ENCODE data around the gene PIK3CB. TPM values are rescaled to one million over a fixed set of nuclear protein-coding genes. Genes with fewer than 3 reads are reported as not detected.

Gene PIK3CB
- 23.1 TPM for total RNA-seq

DNA sequence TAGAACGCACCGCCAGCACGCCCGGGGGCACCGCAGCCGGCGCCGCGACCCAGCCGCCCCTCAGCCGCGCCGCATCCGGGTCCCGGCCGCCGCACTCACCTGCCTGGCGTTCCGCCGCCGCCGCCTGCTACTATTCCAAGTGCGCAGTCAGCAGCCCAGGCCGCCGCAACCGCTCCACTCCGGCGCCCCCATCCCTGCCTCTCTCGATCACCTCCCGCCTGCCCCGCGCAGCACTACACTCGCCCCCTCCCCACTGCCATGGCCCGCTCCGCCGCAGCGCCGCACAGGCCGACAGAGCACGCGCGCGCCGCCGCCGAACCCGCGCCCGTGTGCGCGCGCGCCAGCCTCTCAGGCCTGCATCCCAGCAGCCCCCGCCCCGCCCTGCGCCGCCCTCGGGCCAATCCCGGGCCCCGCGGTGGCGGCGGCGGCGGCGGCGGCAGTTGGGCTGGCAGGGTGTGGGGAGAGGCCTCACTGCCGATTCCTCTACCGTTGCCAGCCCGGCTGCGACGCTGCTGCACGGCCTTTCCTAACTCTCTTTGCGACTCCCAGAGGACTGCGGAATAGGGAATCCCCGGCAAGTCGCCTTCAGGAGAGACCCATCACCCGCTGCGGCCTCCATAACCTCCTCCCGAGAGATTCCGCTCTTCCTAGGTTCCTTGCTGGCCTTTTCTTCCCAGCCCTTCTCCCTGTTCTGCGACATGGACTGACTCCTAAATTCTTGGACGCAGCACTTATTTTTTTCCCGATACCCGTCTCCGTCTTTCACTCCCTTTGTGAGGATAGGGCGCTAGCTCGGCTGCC, at the start of gene PIK3CB:
Gene PIK3CB, minus strand, starts transcription at position 333 of the 801 bp plus-strand sequence. CDS start 75,585 bp downstream, outside the sequence.

DNA sequence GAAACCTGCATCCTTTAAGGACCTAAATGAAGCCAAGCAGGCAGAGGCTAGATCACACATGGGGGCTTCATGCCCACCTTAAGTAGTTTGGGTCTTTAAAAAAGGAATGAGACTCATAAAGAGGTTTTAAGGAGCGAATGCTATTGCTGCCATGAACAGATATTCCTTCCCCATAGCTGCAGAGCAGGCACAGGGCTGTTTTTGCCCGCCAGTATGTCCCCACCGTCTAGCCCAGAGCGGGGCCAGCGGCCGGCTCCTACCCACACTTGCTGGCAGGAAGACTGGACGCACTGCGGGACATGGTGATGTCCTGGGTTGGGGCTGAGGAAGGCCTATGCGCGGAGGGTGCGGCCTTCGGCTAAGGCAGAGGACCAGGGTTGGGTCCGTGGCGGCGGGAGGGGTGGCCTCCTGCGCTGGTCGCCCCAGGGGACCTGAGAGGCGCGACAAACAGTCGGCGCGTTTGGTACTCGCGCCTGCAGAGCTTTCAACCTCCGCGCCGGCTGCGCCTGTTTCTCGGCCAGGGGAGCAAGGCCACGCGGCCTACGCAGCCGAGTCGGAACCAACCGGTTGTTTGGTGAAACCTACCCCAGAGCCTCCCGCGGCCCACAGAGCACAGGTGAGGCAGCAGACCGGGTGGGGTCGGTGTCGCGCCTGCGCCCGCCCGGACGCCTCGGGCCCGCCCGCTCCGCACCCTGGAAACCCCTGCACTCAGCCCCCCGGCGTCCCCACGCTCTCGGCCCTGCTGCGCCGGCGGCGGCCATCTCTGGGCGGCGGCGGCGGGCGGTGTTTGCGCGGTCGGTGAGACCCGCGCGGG, 226.2 kb downstream of the PIK3CB start, which contains the start of gene FAIM:
Gene FAIM, plus strand, starts transcription at position 450 of the 814 bp plus-strand sequence. CDS start 10,956 bp downstream, outside the sequence.

Other genes with a start within 250 kb of the PIK3CB start
- gene CEP70, start 240.7 kb downstream of the PIK3CB start, total RNA-seq: 37.4 TPM
- 9.9 TPM for gene FAIM, start 226.2 kb downstream of the PIK3CB start, total RNA-seq
- not detected for gene FOXL2, start 112.2 kb upstream of the PIK3CB start, total RNA-seq
- gene FOXL2NB, start 112.3 kb upstream of the PIK3CB start, total RNA-seq: not detected
- not detected for gene PRR23A, start 171.3 kb upstream of the PIK3CB start, total RNA-seq
- gene PRR23B, start 186.0 kb upstream of the PIK3CB start, total RNA-seq: not detected
- not detected for gene PRR23C, start 210.0 kb upstream of the PIK3CB start, total RNA-seq

All from metanephros (tissue), 1 donor.